Measurements from ENCODE around the gene LIMA1.

DNA sequence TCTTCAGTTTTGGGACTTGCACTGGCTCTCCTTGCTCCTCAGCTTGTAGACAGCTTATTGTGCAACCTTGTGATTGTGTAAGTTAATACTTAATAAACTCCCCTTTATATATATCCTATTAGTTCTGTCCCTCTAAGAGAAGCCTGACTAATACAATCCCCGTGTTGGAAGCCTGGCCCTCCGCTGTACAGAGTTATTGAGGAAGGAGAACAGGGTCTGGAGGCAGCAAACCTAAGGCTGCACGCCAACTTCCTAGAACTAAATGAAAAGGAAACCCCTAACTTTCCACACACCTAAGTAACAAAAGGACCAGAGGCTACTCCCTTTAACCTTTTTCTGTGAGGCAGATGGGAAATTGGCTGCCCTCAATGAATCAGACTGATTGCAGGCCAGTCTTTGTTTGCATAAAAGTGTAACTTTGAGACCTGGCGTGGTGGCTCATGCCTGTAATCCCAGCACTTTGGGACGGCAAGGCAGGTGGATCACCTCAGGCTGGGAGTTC is 42.6 kb upstream of the LIMA1 start:
- TF ChIP-seq POLR2A (IDR thresholded peaks at IDR 0.05; ENCODE audit: low read length) (no peak), GATA1 (IDR thresholded peaks at IDR 0.05; ENCODE audit: low read depth, low read length) (no peak)

Measured in erythroblast (primary cell).